K562 (cell line): Measurements from ENCODE around the gene C17orf50. TPM values are rescaled to one million over a fixed set of nuclear protein-coding genes. Genes with fewer than 3 reads are reported as not detected.

Experiments
- CHCHD3 ChIP-seq: fragments of 250-450 bp; sonication (Bioruptor Pico); IDR thresholded peaks from 2 replicates; pipeline ENCODE4 v2.1.2; 2022; ENCODE audit warnings: mild to moderate bottlenecking
- CUX1 ChIP-seq: fragments of 200-800 bp; sonication (Bioruptor generic); IDR thresholded peaks from 2 replicates; pipeline ENCODE4 v1.6.1; 2016; ENCODE audit warnings: missing genetic modification characterization, missing compliant biosample characterization
- GATAD2A ChIP-seq: fragments of 450-650 bp; IDR thresholded peaks from 2 replicates; pipeline ENCODE4 v1.6.1; 2017
- MAZ ChIP-seq, 2 experiments: fragments of 450-650 bp in 1 of 2; sonication (generic) in 1 of 2; formaldehyde crosslinking; IDR thresholded peaks in 1 of 2; conservative IDR thresholded peaks in 1 of 2; 2 replicates each; pipeline versions ENCODE4 v1.4.0 to v1.5.0; 2020; ENCODE audit warnings: mild to moderate bottlenecking in 1 of 2, missing genetic modification reagents in 1 of 2
- TAF1 ChIP-seq: IDR thresholded peaks from 2 replicates; pipeline ENCODE4 v1.6.1; 2011; ENCODE audit warnings: mild to moderate bottlenecking, low read length, moderate library complexity; ENCODE audit not compliant: insufficient read depth, control insufficient read depth, severe bottlenecking; ENCODE audit errors: extremely low read depth
- TGIF2 ChIP-seq: sonication (generic); formaldehyde crosslinking; IDR thresholded peaks from 2 replicates; pipeline ENCODE4 v1.8.1; 2022; ENCODE audit warnings: mild to moderate bottlenecking, missing genetic modification reagents, moderate library complexity
- ZBTB8A ChIP-seq: fragments of 450-650 bp; IDR thresholded peaks from 2 replicates; pipeline ENCODE4 v1.6.1; 2018; ENCODE audit warnings: mild to moderate bottlenecking, moderate library complexity; ENCODE audit not compliant: partially characterized antibody
- ZNF124 ChIP-seq: sonication (generic); formaldehyde crosslinking; IDR thresholded peaks from 2 replicates; pipeline ENCODE4 v1.8.1; 2022; ENCODE audit warnings: missing genetic modification reagents
- ZNF24 ChIP-seq: fragments of 450-650 bp; IDR thresholded peaks from 2 replicates; pipeline ENCODE4 v1.6.1; 2016
- ZNF41 ChIP-seq: fragments of 250-450 bp; sonication (Bioruptor Pico); conservative IDR thresholded peaks from 2 replicates; pipeline ENCODE4 v1.4.0; 2020; ENCODE audit warnings: mild to moderate bottlenecking
- ZNF445 ChIP-seq: fragments of 250-450 bp; sonication (Bioruptor Pico); IDR thresholded peaks from 2 replicates; pipeline ENCODE4 v1.4.0; 2020; ENCODE audit warnings: low read depth, mild to moderate bottlenecking, moderate library complexity
- ZNF586 ChIP-seq: fragments of 450-650 bp; formaldehyde crosslinking; conservative IDR thresholded peaks from 2 replicates; pipeline ENCODE4 v1.4.0; 2020; ENCODE audit warnings: mild to moderate bottlenecking, moderate library complexity
- polyA plus RNA-seq, 8 experiments: library from polyadenylated mRNA; depleted of rRNA in 4 of 8; stranded (reverse) in 5 of 8; unstranded in 3 of 8; fragments of >200 nt; fragmentation: Nextera tagmentation in 2 of 8; fragmentation: Illumina TruSeq in 1 of 8; extraction: Ambion mirVana in 2 of 8; extraction: Trizol in 1 of 8; gene quantifications; 2 replicates each; pipeline versions ENCODE4 v1.2.1 to v1.2.3, GENCODE V29; 2011 to 2014; ENCODE audit warnings: inconsistent platforms in 1 of 8, missing spikeins in 1 of 8
- total RNA-seq, 7 experiments: library from RNA; depleted of rRNA in 6 of 7; stranded (reverse); fragments of >200 nt in 6 of 7; fragmentation: Illumina TruSeq in 2 of 7; extraction: Trizol in 2 of 7; gene quantifications; 2 replicates each; pipeline versions ENCODE4 v1.2.1 to v1.2.3, GENCODE V29; 2011 to 2021; ENCODE audit warnings: low replicate concordance in 1 of 7
- TF ChIP-seq, protein P1 (sequence below), 3 experiments: fragments of 200-800 bp in 1 of 3; fragments of 250-450 bp in 1 of 3; fragments of 450-650 bp in 1 of 3; sonication (Bioruptor Pico) in 1 of 3; sonication (Bioruptor generic) in 1 of 3; formaldehyde crosslinking in 1 of 3; IDR thresholded peaks; 2 replicates each; pipeline versions ENCODE4 v1.6.1 to v1.8.0; 2016 to 2022; ENCODE audit warnings: mild to moderate bottlenecking in 2 of 3, missing genetic modification characterization in 2 of 3, missing compliant biosample characterization in 1 of 3, moderate library complexity in 1 of 3
- TF ChIP-seq, protein P2 (sequence below): sonication (generic); formaldehyde crosslinking; IDR thresholded peaks from 2 replicates; pipeline ENCODE4 v1.8.0; 2022; ENCODE audit warnings: mild to moderate bottlenecking, missing genetic modification reagents, borderline replicate concordance

Gene C17orf50
- total and polyA plus RNA-seq, 9 of the 15 experiments (the other 6 are each of a cell fraction or from before 2014, with no cell fraction given): not detected

GRCh38 chr17:35764123-35764991 is 3.7 kb downstream of the C17orf50 start (continued):
- TF ChIP-seq, protein P1, sequence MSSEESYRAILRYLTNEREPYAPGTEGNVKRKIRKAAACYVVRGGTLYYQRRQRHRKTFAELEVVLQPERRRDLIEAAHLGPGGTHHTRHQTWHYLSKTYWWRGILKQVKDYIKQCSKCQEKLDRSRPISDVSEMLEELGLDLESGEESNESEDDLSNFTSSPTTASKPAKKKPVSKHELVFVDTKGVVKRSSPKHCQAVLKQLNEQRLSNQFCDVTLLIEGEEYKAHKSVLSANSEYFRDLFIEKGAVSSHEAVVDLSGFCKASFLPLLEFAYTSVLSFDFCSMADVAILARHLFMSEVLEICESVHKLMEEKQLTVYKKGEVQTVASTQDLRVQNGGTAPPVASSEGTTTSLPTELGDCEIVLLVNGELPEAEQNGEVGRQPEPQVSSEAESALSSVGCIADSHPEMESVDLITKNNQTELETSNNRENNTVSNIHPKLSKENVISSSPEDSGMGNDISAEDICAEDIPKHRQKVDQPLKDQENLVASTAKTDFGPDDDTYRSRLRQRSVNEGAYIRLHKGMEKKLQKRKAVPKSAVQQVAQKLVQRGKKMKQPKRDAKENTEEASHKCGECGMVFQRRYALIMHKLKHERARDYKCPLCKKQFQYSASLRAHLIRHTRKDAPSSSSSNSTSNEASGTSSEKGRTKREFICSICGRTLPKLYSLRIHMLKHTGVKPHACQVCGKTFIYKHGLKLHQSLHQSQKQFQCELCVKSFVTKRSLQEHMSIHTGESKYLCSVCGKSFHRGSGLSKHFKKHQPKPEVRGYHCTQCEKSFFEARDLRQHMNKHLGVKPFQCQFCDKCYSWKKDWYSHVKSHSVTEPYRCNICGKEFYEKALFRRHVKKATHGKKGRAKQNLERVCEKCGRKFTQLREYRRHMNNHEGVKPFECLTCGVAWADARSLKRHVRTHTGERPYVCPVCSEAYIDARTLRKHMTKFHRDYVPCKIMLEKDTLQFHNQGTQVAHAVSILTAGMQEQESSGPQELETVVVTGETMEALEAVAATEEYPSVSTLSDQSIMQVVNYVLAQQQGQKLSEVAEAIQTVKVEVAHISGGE (CRISPR knock-in tag; IDR thresholded peaks at IDR 0.05): no peak
- no peak for TF ChIP-seq TAF1
- no peak for TF ChIP-seq ZNF124 (CRISPR knock-in tag)
- TF ChIP-seq ZBTB8A: no peak
- no peak for TF ChIP-seq CHCHD3 (CRISPR knock-in tag)
- TF ChIP-seq ZNF24: peak; percentile 70; the same call in 1 of the 2 replicates
- TF ChIP-seq GATAD2A: no peak
- no peak for TF ChIP-seq TGIF2 (CRISPR knock-in tag)
- TF ChIP-seq ZNF41 (CRISPR knock-in tag): no peak
- no peak for TF ChIP-seq ZNF445 (CRISPR knock-in tag)
- peak; percentile 67 to 85 for TF ChIP-seq MAZ (CRISPR knock-in tag; conservative IDR thresholded peaks at IDR 0.05 in 1 of 2, IDR thresholded peaks at IDR 0.05 in 1 of 2)
- TF ChIP-seq ZNF586 (CRISPR knock-in tag): no peak
- TF ChIP-seq, protein P2, sequence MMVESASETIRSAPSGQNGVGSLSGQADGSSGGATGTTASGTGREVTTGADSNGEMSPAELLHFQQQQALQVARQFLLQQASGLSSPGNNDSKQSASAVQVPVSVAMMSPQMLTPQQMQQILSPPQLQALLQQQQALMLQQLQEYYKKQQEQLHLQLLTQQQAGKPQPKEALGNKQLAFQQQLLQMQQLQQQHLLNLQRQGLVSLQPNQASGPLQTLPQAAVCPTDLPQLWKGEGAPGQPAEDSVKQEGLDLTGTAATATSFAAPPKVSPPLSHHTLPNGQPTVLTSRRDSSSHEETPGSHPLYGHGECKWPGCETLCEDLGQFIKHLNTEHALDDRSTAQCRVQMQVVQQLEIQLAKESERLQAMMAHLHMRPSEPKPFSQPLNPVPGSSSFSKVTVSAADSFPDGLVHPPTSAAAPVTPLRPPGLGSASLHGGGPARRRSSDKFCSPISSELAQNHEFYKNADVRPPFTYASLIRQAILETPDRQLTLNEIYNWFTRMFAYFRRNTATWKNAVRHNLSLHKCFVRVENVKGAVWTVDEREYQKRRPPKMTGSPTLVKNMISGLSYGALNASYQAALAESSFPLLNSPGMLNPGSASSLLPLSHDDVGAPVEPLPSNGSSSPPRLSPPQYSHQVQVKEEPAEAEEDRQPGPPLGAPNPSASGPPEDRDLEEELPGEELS (CRISPR knock-in tag): no peak
- no peak for TF ChIP-seq CUX1 (CRISPR knock-in tag)
